HCT116 (cell line): Measurements from ENCODE around the gene LRRC43. TPM values are rescaled to one million over a fixed set of nuclear protein-coding genes. Genes with fewer than 3 reads are reported as not detected.

ENCODE experiments used
- ATAC-seq: fragments of 200-7000 bp; cut with Tn5 transposase; 2 replicates; pipeline ENCODE4 v1.9.1; 2020; ENCODE audit warnings: mild to moderate bottlenecking, moderate library complexity
- BruUV-seq: library from RNA; stranded (reverse); fragments of 400-500 nt; replicated peaks from 2 replicates; lab custom pipeline; 2021; lab: Mats Ljungman, UMichigan
- CTCF ChIA-PET: fragments of 300-600 bp; sonication (Branson Sonifier 250); formaldehyde crosslinking; loops from one replicate; lab custom pipeline; 2021; ENCODE audit warnings: antibody characterized with exemption; lab: Charles Lee
- POLR2A ChIA-PET: fragments of 300-600, 350-600 bp; sonication (Branson Sonifier 250); formaldehyde crosslinking; loops from one replicate; lab custom pipeline; 2021; ENCODE audit warnings: antibody characterized with exemption; lab: Charles Lee
- RAD21 ChIA-PET, 2 experiments: fragments of 300-600 bp; sonication (Branson Sonifier 250); formaldehyde crosslinking; loops; one replicate each; lab custom pipeline; 2023; ENCODE audit warnings: low total read pairs in 2 of 2; ENCODE audit not compliant: uncharacterized antibody in 2 of 2, unreplicated experiment in 2 of 2, low non-redundant PET in 1 of 2; lab: Charles Lee
- DNase-seq: peaks from one replicate; pipeline ENCODE4 v3.0.0-alpha.2; 2010; ENCODE audit warnings: low read depth, low spot score
- H2AFZ ChIP-seq: fragments of 200-600 bp; shearing (Covaris generic), sonication (generic); 2 replicates; pipeline ENCODE4 v1.6.1; 2017; ENCODE audit warnings: low read depth, mixed run types, mixed read lengths, antibody characterized with exemption, low read length; ENCODE audit not compliant: poor library complexity, severe bottlenecking
- H3K27ac ChIP-seq: 2 replicates; pipeline ENCODE4 v1.5.1; 2012; ENCODE audit warnings: low read depth, low read length
- H3K27me3 ChIP-seq: fragments of 200-600 bp; sonication (generic); 2 replicates; pipeline ENCODE4 v1.6.1; 2016; ENCODE audit warnings: mixed run types, low read length, mixed read lengths; ENCODE audit not compliant: insufficient read depth
- H3K36me3 ChIP-seq, 2 experiments: fragments of 200-500 bp in 1 of 2; fragments of 200-600 bp in 1 of 2; sonication (Bioruptor generic) in 1 of 2; sonication (generic) in 1 of 2; 2 replicates each; pipeline versions ENCODE4 v1.5.1 to v1.6.1; 2014 to 2016; ENCODE audit warnings: low read length in 2 of 2, inconsistent platforms in 1 of 2, mixed read lengths in 1 of 2, mixed run types in 1 of 2; ENCODE audit not compliant: insufficient read depth in 2 of 2, control insufficient read depth in 1 of 2
- H3K4me1 ChIP-seq, 2 experiments: fragments of 200-600 bp in 1 of 2; sonication (generic) in 1 of 2; 2 replicates each; pipeline versions ENCODE4 v1.5.1 to v1.6.1; 2012 to 2017; ENCODE audit warnings: low read length in 2 of 2, inconsistent platforms in 1 of 2, mild to moderate bottlenecking in 1 of 2, mixed read lengths in 1 of 2, mixed run types in 1 of 2, moderate library complexity in 1 of 2; ENCODE audit not compliant: insufficient read depth in 2 of 2, control insufficient read depth in 1 of 2
- H3K4me2 ChIP-seq: fragments of 200-600 bp; sonication (generic); 2 replicates; pipeline ENCODE4 v1.6.1; 2017; ENCODE audit warnings: mixed run types, low read length, mixed read lengths
- H3K4me3 ChIP-seq, 2 experiments: fragments of 200-600 bp in 1 of 2; sonication (generic) in 1 of 2; replicated peaks in 1 of 2; 2 replicates each; pipeline ENCODE4 v1.5.1; 2011 to 2016; ENCODE audit warnings: low read length in 2 of 2, control low read depth in 1 of 2, low read depth in 1 of 2, mild to moderate bottlenecking in 1 of 2, mixed read lengths in 1 of 2, mixed run types in 1 of 2
- H3K79me2 ChIP-seq: fragments of 200-600 bp; sonication (generic); 2 replicates; pipeline ENCODE4 v1.6.1; 2017; ENCODE audit warnings: mild to moderate bottlenecking, mixed run types, low read length, moderate library complexity, mixed read lengths; ENCODE audit not compliant: insufficient read depth
- H3K9ac ChIP-seq: fragments of 200-600 bp; sonication (generic); 2 replicates; pipeline ENCODE4 v1.6.1; 2016; ENCODE audit warnings: low read length, mixed read lengths
- H3K9me2 ChIP-seq: fragments of 200-600 bp; sonication (generic), shearing (Covaris generic); 2 replicates; pipeline ENCODE4 v1.6.1; 2017; ENCODE audit warnings: mixed run types, mild to moderate bottlenecking, moderate library complexity; ENCODE audit not compliant: insufficient read depth
- H3K9me3 ChIP-seq, 2 experiments: fragments of 200-500 bp in 1 of 2; fragments of 200-600 bp in 1 of 2; sonication (Bioruptor generic) in 1 of 2; sonication (generic) in 1 of 2; 2 replicates each; pipeline ENCODE4 v1.6.1; 2014 to 2017; ENCODE audit warnings: low read length in 2 of 2, mixed read lengths in 2 of 2, inconsistent platforms in 1 of 2, low read depth in 1 of 2, mild to moderate bottlenecking in 1 of 2, mixed run types in 1 of 2, moderate library complexity in 1 of 2; ENCODE audit not compliant: control insufficient read depth in 1 of 2, insufficient read depth in 1 of 2
- H4K20me1 ChIP-seq: fragments of 200-600 bp; sonication (generic), shearing (Covaris generic); 2 replicates; pipeline ENCODE4 v1.6.1; 2017; ENCODE audit warnings: mixed run types, mild to moderate bottlenecking, moderate library complexity; ENCODE audit not compliant: insufficient read depth
- CBX3 ChIP-seq: IDR thresholded peaks from 2 replicates; pipeline ENCODE4 v1.6.1; 2012; ENCODE audit warnings: low read depth
- CEBPB ChIP-seq: IDR thresholded peaks from 2 replicates; pipeline ENCODE4 v1.6.1; 2012; ENCODE audit warnings: low read depth
- ELF1 ChIP-seq: IDR thresholded peaks from 2 replicates; pipeline ENCODE4 v1.6.1; 2012; ENCODE audit warnings: low read depth, borderline replicate concordance
- EZH2 ChIP-seq: fragments of 200-600 bp; sonication (generic); IDR thresholded peaks from 2 replicates; pipeline ENCODE4 v1.6.1; 2017; ENCODE audit warnings: antibody characterized with exemption, mixed run types
- EZH2phosphoT487 ChIP-seq: fragments of 200-600 bp; IDR thresholded peaks from 2 replicates; pipeline ENCODE4 v1.6.1; 2018; ENCODE audit warnings: antibody characterized with exemption, borderline replicate concordance
- POLR2A ChIP-seq: IDR thresholded peaks from 2 replicates; pipeline ENCODE4 v1.7.0; 2011; ENCODE audit warnings: borderline replicate concordance; ENCODE audit not compliant: insufficient read depth, insufficient read length; ENCODE audit errors: extremely low read depth
- SRF ChIP-seq: IDR thresholded peaks from 2 replicates; pipeline ENCODE4 v1.6.1; 2012; ENCODE audit warnings: low read depth
- TCF7L2 ChIP-seq: IDR thresholded peaks from 2 replicates; pipeline ENCODE4 v1.7.0; 2011; ENCODE audit warnings: borderline replicate concordance, inconsistent platforms; ENCODE audit not compliant: insufficient read depth, insufficient read length; ENCODE audit errors: extremely low read depth
- YY1 ChIP-seq: IDR thresholded peaks from 2 replicates; pipeline ENCODE4 v1.6.1; 2011; ENCODE audit warnings: low read length, low read depth, moderate library complexity, mild to moderate bottlenecking; ENCODE audit not compliant: insufficient replicate concordance; ENCODE audit errors: extremely low read depth
- ZFX ChIP-seq: fragments of 450-650 bp; IDR thresholded peaks from 2 replicates; pipeline ENCODE4 v1.6.1; 2017
- ZNF274 ChIP-seq: fragments of 200-500 bp; sonication (Bioruptor generic); IDR thresholded peaks from 2 replicates; pipeline ENCODE4 v1.6.1; 2014; ENCODE audit warnings: mild to moderate bottlenecking, low read depth, low read length, inconsistent platforms
- intact Hi-C: fragments of 100-400 bp; cut with micrococcal nuclease; formaldehyde crosslinking; loops from 2 replicates; pipeline ENCODE4 v1.10.0; 2022
- total RNA-seq: library from RNA; stranded (reverse); gene quantifications from one replicate; pipeline ENCODE4 v1.2.1, GENCODE V29; 2021; ENCODE audit not compliant: unreplicated experiment
- TF ChIP-seq, protein P1 (sequence below): IDR thresholded peaks from 2 replicates; pipeline ENCODE4 v1.6.1; 2012
- TF ChIP-seq, protein P2 (sequence below): IDR thresholded peaks from 2 replicates; pipeline ENCODE4 v1.6.1; 2012; ENCODE audit warnings: low read depth
- TF ChIP-seq, protein P3 (sequence below): IDR thresholded peaks from 2 replicates; pipeline ENCODE4 v1.6.1; 2011; ENCODE audit warnings: mild to moderate bottlenecking, low read length, moderate library complexity; ENCODE audit not compliant: insufficient replicate concordance; ENCODE audit errors: extremely low read depth

Gene LRRC43
- total RNA-seq, 1 experiment from 2014 or later, result not detected

DNA sequence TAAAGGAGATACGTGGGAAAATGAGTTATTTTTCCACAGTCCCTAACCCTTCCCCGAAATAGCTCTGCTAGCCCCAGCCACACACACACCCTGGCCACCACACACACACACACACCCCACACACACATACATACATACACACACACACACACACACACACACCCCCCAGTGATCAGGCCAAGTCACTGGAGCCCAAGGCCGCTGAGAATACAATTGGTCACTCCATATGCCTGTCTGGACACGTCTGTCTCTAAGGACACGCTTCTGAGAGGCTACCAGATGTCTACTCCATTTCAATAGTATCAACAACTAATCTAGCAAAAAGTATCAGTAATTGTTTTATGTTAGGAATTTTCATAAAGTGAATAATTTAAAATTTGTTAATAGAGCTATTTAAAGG lies 55.9 kb downstream of the LRRC43 start:
- BruUV-seq, result no TSS peak
- ChIA-PET CTCF (no interaction called here), RAD21 (no interaction called here), POLR2A (no interaction called here)
- ATAC-seq (no peak), DNase-seq (no peak)
- Histone ChIP-seq H3K9me3 (no peaks in the 10 kb centered on the region), H3K79me2 (no peaks in the 10 kb centered on the region), H3K4me2 (no peak overlapping the region), H3K9me2 (no peaks in the 10 kb centered on the region), H2AFZ (no peak overlapping the region), H3K27me3 (no peaks in the 10 kb centered on the region), H3K36me3 (peaks cover 0 to 4% of the 10 kb centered on the region in 2 experiments; a peak in 1 of 4 replicates), H4K20me1 (no peaks in the 10 kb centered on the region), H3K4me1 (no peaks in the 10 kb centered on the region), H3K27ac (no peak overlapping the region), H3K4me3 (no peak overlapping the region), H3K9ac (no peak overlapping the region)
- intact Hi-C loops, result no loop called here
- no peak for TF ChIP-seq ZNF274

DNA sequence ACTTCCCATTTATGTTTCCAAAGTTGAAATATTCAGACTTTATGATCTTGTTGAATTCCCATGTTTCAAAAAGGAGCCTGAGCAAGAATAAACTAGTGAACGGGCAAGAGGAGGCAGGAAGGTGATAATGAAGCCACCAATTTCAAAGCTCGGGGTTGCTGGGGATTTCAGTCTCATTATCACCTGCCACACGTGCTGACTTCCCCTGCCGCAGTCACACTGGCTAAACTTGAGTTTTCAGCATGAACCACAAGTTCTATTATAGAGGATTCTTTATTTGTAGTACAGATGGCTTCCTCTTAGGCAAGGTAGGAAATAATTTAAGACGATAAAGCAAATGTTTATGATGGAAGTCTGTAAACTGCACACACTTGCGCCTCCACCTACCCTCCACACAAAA lies 61.0 kb downstream of the LRRC43 start:
- Histone ChIP-seq H2AFZ (no peak overlapping the region), H3K79me2 (no peaks in the 10 kb centered on the region), H3K4me3 (no peak overlapping the region), H3K36me3 (peaks cover 0 to 2% of the 10 kb centered on the region in 2 experiments; a peak in 1 of 4 replicates), H3K27ac (no peak overlapping the region), H3K9me3 (no peaks in the 10 kb centered on the region), H3K4me1 (no peaks in the 10 kb centered on the region), H3K4me2 (no peak overlapping the region), H3K9ac (no peak overlapping the region), H3K27me3 (no peaks in the 10 kb centered on the region), H4K20me1 (no peaks in the 10 kb centered on the region), H3K9me2 (no peaks in the 10 kb centered on the region)
- intact Hi-C loops, result no loop called here
- RAD21 ChIA-PET, result no interaction called here
- BruUV-seq, result no TSS peak
- ATAC-seq (no peak), DNase-seq (no peak)
- CTCF ChIA-PET, result no interaction called here
- POLR2A ChIA-PET, result no interaction called here
- TF ChIP-seq EZH2phosphoT487, result no peak
- no peak for TF ChIP-seq ELF1
- TF ChIP-seq, protein P1, sequence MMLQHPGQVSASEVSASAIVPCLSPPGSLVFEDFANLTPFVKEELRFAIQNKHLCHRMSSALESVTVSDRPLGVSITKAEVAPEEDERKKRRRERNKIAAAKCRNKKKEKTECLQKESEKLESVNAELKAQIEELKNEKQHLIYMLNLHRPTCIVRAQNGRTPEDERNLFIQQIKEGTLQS, result no peak
- no peak for TF ChIP-seq CBX3
- no peak for TF ChIP-seq SRF
- no peak for TF ChIP-seq YY1
- TF ChIP-seq TCF7L2, result no peak
- TF ChIP-seq, protein P2, sequence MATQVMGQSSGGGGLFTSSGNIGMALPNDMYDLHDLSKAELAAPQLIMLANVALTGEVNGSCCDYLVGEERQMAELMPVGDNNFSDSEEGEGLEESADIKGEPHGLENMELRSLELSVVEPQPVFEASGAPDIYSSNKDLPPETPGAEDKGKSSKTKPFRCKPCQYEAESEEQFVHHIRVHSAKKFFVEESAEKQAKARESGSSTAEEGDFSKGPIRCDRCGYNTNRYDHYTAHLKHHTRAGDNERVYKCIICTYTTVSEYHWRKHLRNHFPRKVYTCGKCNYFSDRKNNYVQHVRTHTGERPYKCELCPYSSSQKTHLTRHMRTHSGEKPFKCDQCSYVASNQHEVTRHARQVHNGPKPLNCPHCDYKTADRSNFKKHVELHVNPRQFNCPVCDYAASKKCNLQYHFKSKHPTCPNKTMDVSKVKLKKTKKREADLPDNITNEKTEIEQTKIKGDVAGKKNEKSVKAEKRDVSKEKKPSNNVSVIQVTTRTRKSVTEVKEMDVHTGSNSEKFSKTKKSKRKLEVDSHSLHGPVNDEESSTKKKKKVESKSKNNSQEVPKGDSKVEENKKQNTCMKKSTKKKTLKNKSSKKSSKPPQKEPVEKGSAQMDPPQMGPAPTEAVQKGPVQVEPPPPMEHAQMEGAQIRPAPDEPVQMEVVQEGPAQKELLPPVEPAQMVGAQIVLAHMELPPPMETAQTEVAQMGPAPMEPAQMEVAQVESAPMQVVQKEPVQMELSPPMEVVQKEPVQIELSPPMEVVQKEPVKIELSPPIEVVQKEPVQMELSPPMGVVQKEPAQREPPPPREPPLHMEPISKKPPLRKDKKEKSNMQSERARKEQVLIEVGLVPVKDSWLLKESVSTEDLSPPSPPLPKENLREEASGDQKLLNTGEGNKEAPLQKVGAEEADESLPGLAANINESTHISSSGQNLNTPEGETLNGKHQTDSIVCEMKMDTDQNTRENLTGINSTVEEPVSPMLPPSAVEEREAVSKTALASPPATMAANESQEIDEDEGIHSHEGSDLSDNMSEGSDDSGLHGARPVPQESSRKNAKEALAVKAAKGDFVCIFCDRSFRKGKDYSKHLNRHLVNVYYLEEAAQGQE, result no peak
- no peak for TF ChIP-seq ZFX
- no peak for TF ChIP-seq ZNF274
- TF ChIP-seq, protein P3, sequence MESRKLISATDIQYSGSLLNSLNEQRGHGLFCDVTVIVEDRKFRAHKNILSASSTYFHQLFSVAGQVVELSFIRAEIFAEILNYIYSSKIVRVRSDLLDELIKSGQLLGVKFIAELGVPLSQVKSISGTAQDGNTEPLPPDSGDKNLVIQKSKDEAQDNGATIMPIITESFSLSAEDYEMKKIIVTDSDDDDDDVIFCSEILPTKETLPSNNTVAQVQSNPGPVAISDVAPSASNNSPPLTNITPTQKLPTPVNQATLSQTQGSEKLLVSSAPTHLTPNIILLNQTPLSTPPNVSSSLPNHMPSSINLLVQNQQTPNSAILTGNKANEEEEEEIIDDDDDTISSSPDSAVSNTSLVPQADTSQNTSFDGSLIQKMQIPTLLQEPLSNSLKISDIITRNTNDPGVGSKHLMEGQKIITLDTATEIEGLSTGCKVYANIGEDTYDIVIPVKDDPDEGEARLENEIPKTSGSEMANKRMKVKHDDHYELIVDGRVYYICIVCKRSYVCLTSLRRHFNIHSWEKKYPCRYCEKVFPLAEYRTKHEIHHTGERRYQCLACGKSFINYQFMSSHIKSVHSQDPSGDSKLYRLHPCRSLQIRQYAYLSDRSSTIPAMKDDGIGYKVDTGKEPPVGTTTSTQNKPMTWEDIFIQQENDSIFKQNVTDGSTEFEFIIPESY, result no peak
- no peak for TF ChIP-seq CEBPB
- no peak for TF ChIP-seq EZH2
- no peak for TF ChIP-seq POLR2A
